Smooth muscle cell of the brain vasculature (primary cell): ENCODE measurements around the gene ZMAT3.
"Not testable (repeated sequence)": the region's sequence is repeated elsewhere in the genome, so short reads cannot be mapped to it uniquely, and the experiment has no call there.

Source experiments
- DNase-seq: peaks from one replicate; pipeline ENCODE4 v3.0.0-alpha.2; 2012; ENCODE audit warnings: low read depth, low spot score

ZMAT3 gene

GRCh38 chr3:179068779-179069530, 2.7 kb downstream of the ZMAT3 start:
- DNase-seq = no peak

- no peak for DNase-seq
Observed at GRCh38 chr3:179067839-179068238, 3.8 kb downstream of the ZMAT3 start.

DNA sequence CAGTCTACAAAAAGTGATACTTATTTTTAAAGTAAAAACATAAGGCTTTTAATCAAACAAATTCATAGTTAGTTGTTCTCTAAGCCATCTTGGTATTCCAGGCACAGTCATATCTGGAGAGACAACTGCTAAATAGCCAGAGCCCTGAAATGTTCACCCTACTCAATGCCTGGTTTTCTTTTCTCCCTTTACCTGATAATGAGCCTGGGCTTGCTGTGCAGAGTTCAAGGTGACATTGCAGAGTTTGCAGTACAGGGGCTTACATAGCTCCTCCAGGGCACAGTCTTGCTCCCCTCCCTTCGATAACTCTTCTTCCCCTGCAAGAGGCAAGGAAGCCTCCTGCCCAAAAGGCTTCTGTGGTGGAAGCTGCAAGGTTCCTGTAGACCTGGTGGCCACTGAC, 4.3 kb downstream of the ZMAT3 start:
- DNase-seq = no peak

DNA sequence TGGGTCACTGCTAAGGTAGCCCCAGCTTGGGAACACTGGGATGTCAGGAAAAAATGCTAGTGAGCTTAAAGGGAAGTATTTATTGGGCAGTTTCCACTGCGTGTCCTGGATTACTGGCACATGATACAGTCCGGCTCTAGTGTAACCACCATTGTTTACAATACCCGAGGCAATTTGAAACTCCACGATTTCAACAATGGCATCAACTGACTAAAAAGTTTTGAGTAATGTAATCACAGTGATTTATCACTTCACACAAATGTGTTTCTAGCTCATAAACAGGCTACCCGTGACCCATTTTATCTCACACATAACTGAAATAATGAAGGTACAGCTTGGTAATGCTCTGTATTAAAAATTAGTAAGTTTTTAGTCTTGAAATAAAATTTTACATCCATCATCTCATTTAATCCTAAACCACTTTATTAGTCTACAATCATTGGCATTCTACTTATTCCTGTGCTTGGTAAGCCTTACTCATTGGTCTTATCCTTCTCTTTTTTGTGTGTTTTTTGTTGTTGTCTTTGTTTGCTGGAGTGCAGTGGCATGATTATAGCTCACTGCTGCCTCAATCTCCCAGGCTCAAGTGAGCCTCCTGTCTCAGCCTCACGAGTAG, 7.6 kb downstream of the ZMAT3 start:
- DNase-seq = no peak

DNA sequence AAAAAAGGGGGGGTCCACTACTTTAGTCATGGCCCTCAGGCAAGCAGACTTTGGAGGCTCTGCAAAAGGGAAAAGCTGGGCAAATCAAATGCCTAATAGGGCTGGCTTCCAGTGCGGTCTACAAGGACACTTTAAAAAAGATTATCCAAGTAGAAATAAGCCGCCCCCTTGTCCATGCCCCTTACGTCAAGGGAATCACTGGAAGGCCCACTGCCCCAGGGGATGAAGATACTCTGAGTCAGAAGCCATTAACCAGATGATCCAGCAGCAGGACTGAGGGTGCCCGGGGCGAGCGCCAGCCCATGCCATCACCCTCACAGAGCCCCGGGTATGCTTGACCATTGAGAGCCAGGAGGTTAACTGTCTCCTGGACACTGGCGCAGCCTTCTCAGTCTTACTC, 15.3 kb downstream of the ZMAT3 start:
- DNase-seq = no peak

DNA sequence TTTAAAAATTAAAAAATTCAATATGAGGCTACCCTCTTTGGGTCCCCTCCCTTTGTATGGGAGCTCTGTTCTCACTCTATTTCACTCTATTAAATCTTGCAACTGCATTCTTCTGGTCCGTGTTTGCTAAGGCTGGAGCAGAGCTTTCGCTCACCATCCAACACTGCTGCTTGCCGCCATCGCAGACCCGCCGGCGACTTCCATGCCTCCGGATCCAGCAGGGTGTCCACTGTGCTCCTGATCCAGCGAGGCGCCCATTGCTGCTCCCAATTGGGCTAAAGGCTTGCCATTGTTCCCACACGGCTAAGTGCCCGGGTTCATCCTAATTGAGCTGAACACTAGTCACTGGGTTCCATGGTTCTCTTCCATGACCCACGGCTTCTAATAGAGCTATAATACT, 17.0 kb downstream of the ZMAT3 start:
- not testable (repeated sequence) for DNase-seq

DNA sequence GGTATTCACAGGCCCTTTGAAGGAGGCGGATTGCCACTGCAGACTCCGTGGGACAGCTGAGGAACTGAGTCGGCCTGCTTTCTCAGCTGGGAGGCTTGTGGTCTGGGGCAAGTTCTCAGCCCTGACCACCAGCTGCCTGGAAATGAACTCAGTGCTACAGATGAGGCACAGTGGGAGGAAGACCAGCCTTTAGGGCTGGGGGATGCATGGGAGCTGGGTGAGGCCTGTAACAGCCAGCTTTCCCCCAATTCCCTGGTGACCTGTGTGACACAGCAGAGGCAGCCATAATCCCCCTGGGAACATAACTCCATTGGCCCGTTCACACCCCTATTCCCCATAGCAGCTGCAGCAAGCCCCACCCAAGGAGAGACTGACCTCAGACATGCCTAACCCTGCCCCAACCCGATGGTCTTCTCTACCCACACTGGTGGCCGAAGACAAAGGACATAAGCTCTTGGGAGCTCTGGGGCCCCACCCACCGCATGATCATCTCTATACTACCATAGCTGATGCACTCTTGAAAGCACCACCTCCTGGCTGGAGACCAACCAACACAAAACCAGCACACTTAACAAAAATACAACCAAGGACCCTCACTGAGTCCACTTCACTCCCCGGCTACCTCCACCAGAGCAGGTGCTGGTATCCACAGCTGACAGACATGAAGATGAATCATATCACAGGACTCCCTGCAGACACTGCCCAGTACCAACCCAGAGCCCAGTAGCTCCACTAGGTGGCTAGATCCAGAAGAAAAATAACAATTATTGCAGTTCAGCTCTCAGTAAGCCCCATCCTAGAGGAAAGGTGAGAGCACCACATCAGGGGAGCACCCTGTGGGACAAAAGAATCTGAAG, 24.9 kb downstream of the ZMAT3 start:
- DNase-seq = peak; percentile 77

GRCh38 chr3:179045719-179046402, 25.7 kb downstream of the ZMAT3 start:
- no peak for DNase-seq

GRCh38 chr3:179038899-179039251, 32.7 kb downstream of the ZMAT3 start:
- DNase-seq = not testable (repeated sequence)

DNA sequence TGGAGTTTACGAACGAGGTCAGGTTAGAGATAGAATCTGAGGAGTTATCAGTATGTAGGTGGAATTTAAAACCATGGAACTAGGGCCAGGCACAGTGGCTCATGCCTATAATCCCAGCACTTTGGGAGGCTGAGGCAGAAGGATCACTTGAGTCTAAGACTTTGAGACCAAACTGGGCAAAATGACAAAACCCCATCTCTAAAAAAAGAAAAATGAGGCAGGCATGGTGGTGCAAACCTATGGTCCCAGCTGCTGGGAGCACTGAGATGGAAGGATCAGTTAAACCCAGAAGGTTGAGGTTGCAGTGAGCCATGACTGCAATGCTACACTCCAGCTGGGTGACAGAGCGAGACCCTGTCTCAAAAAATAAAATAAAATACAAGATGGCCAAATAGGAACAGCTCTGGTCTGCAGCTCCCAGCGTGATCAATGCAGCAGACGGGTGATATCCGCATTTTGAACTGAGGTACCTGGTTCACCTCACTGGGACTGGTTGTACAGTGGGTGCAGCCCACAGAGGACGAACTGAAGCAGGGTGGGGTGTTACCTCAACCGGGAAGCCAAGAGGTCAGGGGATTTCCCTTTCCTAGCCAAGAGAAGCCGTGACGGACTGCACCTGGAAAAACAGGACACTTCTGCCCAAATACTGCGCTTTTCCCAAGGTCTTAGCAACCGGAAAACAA, 33.3 kb downstream of the ZMAT3 start:
- no peak for DNase-seq

- DNase-seq = peak; percentile 65
Observed at GRCh38 chr3:179037351-179037750, 34.3 kb downstream of the ZMAT3 start.

DNA sequence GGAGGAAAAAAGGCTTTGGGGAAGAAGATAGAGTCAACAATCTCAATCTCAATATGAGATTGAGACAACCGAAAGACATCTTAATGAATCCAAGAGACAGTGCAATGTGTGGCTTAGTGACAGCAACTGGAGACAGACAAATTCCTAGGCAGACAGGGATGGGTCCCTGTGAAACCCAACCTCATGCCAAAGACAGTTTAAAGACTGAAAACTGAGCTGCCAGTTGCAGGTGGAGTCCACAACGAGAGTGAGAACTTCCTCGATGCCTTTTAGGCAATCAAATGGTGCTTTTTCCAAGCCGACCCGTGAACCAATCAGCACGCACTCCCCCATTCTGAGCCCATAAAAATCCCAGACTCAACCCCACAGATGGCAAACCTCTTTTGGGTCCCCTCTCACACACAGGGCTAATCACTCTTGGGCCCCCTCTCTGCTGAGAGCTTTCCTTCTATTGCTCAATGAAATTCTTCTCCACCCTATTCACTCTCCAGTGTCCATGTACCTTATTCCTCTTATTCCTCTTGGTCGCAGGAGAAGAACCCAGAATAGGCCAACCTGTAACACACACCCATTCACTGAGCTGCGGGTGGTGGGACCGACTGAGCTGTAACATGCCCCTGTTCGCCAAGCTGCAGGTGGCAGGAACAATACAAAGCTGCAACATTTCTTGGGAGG, 34.8 kb downstream of the ZMAT3 start:
- no peak for DNase-seq

- DNase-seq = no peak
Observed at GRCh38 chr3:179036226-179036625, 35.4 kb downstream of the ZMAT3 start.

DNA sequence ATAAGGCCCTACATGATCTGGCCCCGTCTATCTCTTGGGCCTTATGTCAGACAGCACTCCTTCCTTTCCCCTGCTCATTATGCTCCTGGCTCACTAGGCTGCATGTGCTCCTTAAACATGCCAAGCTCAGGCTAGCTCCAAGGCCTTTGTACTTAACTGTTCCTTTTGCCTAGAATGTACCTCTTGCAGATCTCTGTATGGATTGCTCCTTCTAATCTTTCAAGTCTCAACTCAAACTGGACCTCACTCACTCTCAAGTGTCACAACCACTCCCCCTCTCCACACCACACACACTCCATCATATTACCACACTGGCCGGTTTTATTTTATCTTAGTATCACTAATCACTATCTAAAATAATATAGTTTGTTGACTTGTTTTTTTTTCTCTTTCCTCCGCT, 36.4 kb downstream of the ZMAT3 start:
- DNase-seq = no peak

GRCh38 chr3:179033304-179033657, 38.3 kb downstream of the ZMAT3 start:
- not testable (repeated sequence) for DNase-seq

- DNase-seq = not testable (repeated sequence)
Observed at GRCh38 chr3:179032454-179033303, 38.9 kb downstream of the ZMAT3 start.

- no peak for DNase-seq
Observed at GRCh38 chr3:179029096-179029495, 42.5 kb downstream of the ZMAT3 start.

DNA sequence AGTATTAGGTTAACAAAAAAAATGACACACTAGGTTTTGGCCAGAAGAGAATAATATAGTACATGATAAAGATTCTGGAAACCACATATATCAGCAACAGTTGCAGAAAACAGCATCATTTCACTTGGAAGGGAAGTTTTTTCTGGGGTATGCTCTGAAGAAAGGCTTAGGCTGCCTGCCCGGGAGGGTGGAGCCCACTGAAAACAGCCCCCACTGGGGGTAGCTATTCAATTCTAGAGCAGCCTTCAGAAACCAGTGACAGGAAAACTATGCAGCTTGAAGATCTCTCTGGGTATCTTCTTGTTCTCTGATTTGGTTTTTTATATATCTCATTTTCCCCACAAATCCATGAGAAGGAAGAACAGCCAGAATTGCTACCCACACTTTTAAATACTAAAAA, 43.2 kb downstream of the ZMAT3 start:
- no peak for DNase-seq

- peak; percentile 28 for DNase-seq
Observed at GRCh38 chr3:179027326-179027900, 44.2 kb downstream of the ZMAT3 start.

DNA sequence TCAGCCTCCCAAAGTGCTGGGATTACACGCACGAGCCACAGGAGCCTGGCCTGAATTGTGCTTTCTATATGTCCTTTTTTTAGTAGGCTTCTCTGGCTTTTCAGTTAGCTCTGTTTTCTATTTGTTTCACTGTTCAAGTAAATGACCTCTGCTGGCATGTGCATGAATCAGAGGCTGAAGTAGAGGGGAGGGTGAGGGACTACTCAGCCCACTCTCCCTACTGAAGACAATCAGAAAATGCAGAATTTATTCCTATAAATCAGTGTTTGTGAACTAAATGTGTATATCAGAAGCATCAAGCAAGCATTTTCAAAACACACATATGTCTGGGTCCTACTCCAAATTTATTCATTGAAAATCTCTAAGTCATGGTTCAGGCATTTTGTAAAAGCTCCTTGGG, 45.0 kb downstream of the ZMAT3 start:
- DNase-seq = no peak
